HepG2 (cell line): Measurements from ENCODE around the gene DUSP2. TPM values are rescaled to one million over a fixed set of nuclear protein-coding genes. Genes with fewer than 3 reads are reported as not detected.

ENCODE experiments used
- ATAC-seq: fragments of 200-7000 bp; cut with Tn5 transposase; 3 replicates; pipeline ENCODE4 v1.9.1; 2020; ENCODE audit warnings: mild to moderate bottlenecking, moderate library complexity
- BruUV-seq: library from RNA; stranded (reverse); fragments of 400-500 nt; replicated peaks from 2 replicates; lab custom pipeline; 2021; lab: Mats Ljungman, UMichigan
- CTCF ChIA-PET: fragments of 300-600 bp; formaldehyde crosslinking; extraction: SDS; loops from one replicate; lab custom pipeline; 2021; ENCODE audit warnings: low total read pairs, inconsistent platforms, low intra/inter-chr PET ratio; lab: Yijun Ruan, JAX
- POLR2A ChIA-PET: fragments of 350-600 bp; sonication (Branson Sonifier 250); formaldehyde crosslinking; loops from one replicate; lab custom pipeline; 2020; ENCODE audit warnings: antibody characterized with exemption, inconsistent platforms; lab: Yijun Ruan, JAX
- DNase-seq: peaks from one replicate; pipeline ENCODE4 v3.0.0-alpha.2; 2015; ENCODE audit warnings: low spot score
- FAIRE-seq: peaks from 3 replicates; lab custom pipeline; 2011; peaks lifted over from hg19 to GRCh38; lab: Jason Lieb, UNC
- H2AFZ ChIP-seq: one replicate; pipeline ENCODE4 v1.6.1; 2011; ENCODE audit warnings: low read length, inconsistent platforms
- H3K27ac ChIP-seq: fragments of 300-600 bp; 3 replicates; pipeline ENCODE4 v1.8.0; 2011; ENCODE audit warnings: mixed run types, mild to moderate bottlenecking, mixed read lengths, low read length, inconsistent platforms; ENCODE audit not compliant: insufficient read depth; ENCODE audit errors: extremely low read length
- H3K27me3 ChIP-seq, 2 experiments: fragments of 200-600 bp in 1 of 2; 2 replicates in 1 of 2; 3 replicates in 1 of 2; pipeline versions ENCODE4 v1.6.0 to v1.8.0; 2011; ENCODE audit warnings: low read length in 2 of 2, mild to moderate bottlenecking in 2 of 2, moderate library complexity in 2 of 2, inconsistent platforms in 1 of 2; ENCODE audit not compliant: insufficient read depth in 2 of 2, control insufficient read depth in 1 of 2
- H3K36me3 ChIP-seq, 2 experiments: fragments of 200-600 bp in 1 of 2; replicated peaks in 1 of 2; 2 replicates in 1 of 2; 3 replicates in 1 of 2; pipeline versions ENCODE4 v1.5.1 to v1.8.0; 2011; ENCODE audit warnings: low read length in 2 of 2, inconsistent platforms in 1 of 2; ENCODE audit not compliant: insufficient read depth in 2 of 2, control insufficient read depth in 1 of 2
- H3K4me1 ChIP-seq: 2 replicates; pipeline ENCODE4 v1.5.1; 2012; ENCODE audit warnings: low read length, inconsistent platforms; ENCODE audit not compliant: insufficient read depth
- H3K4me2 ChIP-seq: 2 replicates; pipeline ENCODE4 v1.6.0; 2011; ENCODE audit warnings: low read depth, low read length, inconsistent platforms
- H3K4me3 ChIP-seq, 3 experiments: fragments of 200-600 bp in 1 of 3; sonication (generic), shearing (Covaris generic) in 1 of 3; replicated peaks in 1 of 3; 2 replicates each; pipeline ENCODE4 v1.5.1; 2011 to 2016; ENCODE audit warnings: low read length in 3 of 3, inconsistent platforms in 2 of 3, low read depth in 2 of 3, mild to moderate bottlenecking in 2 of 3, control low read depth in 1 of 3, mixed read lengths in 1 of 3; ENCODE audit not compliant: insufficient read depth in 1 of 3
- H3K79me2 ChIP-seq: one replicate; pipeline ENCODE4 v1.6.1; 2011; ENCODE audit warnings: low read length, inconsistent platforms; ENCODE audit not compliant: insufficient read depth
- H3K9ac ChIP-seq: 2 replicates; pipeline ENCODE4 v1.6.0; 2011; ENCODE audit warnings: mild to moderate bottlenecking, low read depth, low read length, inconsistent platforms; ENCODE audit not compliant: insufficient read depth
- H3K9me3 ChIP-seq: 2 replicates; pipeline ENCODE4 v1.5.1; 2012; ENCODE audit warnings: mild to moderate bottlenecking, low read length
- H4K20me1 ChIP-seq: 2 replicates; pipeline ENCODE4 v1.6.0; 2011; ENCODE audit warnings: inconsistent platforms, mild to moderate bottlenecking, low read length, moderate library complexity; ENCODE audit not compliant: insufficient read depth
- ATAD3A ChIP-seq: sonication (generic); formaldehyde crosslinking; IDR thresholded peaks from 2 replicates; pipeline ENCODE4 v1.4.0; 2020; ENCODE audit warnings: missing genetic modification reagents
- CBFB ChIP-seq: sonication (generic); formaldehyde crosslinking; IDR thresholded peaks from 2 replicates; pipeline ENCODE4 v1.4.0; 2020; ENCODE audit warnings: missing genetic modification reagents
- CREB3 ChIP-seq: sonication (generic); formaldehyde crosslinking; IDR thresholded peaks from 2 replicates; pipeline ENCODE4 v1.5.0; 2020; ENCODE audit warnings: missing genetic modification reagents
- DR1 ChIP-seq: sonication (generic); formaldehyde crosslinking; IDR thresholded peaks from 2 replicates; pipeline ENCODE4 v1.8.0; 2021; ENCODE audit warnings: mild to moderate bottlenecking, missing genetic modification reagents, inconsistent platforms
- MYNN ChIP-seq: sonication (generic); formaldehyde crosslinking; IDR thresholded peaks from 2 replicates; pipeline ENCODE4 v1.4.0; 2020; ENCODE audit warnings: mild to moderate bottlenecking, low read depth, missing genetic modification reagents
- PHB2 ChIP-seq: fragments of 450-650 bp; IDR thresholded peaks from 2 replicates; pipeline ENCODE4 v1.6.1; 2018; ENCODE audit not compliant: partially characterized antibody
- PHF21A ChIP-seq: sonication (generic); formaldehyde crosslinking; IDR thresholded peaks from 2 replicates; pipeline ENCODE4 v1.5.0; 2020; ENCODE audit warnings: mild to moderate bottlenecking, missing genetic modification reagents
- PRDM4 ChIP-seq: sonication (generic); formaldehyde crosslinking; IDR thresholded peaks from 2 replicates; pipeline ENCODE4 v1.9.0; 2021; ENCODE audit warnings: missing genetic modification reagents, borderline replicate concordance
- SSRP1 ChIP-seq: IDR thresholded peaks from 2 replicates; pipeline ENCODE4 v1.6.1; 2016; ENCODE audit warnings: control low read depth
- ZBTB44 ChIP-seq: sonication (generic); formaldehyde crosslinking; IDR thresholded peaks from 2 replicates; pipeline ENCODE4 v1.4.0; 2020; ENCODE audit warnings: missing genetic modification reagents
- ZMAT5 ChIP-seq: sonication (generic); formaldehyde crosslinking; IDR thresholded peaks from 2 replicates; pipeline ENCODE4 v1.5.0; 2020; ENCODE audit warnings: mild to moderate bottlenecking, low read depth, missing genetic modification reagents, borderline replicate concordance
- ZNF124 ChIP-seq: sonication (generic); formaldehyde crosslinking; IDR thresholded peaks from 2 replicates; pipeline ENCODE4 v1.4.0; 2020; ENCODE audit warnings: missing genetic modification reagents
- ZNF263 ChIP-seq: sonication (generic); formaldehyde crosslinking; IDR thresholded peaks from 2 replicates; pipeline ENCODE4 v1.4.0; 2020; ENCODE audit warnings: missing genetic modification reagents
- ZNF383 ChIP-seq: sonication (generic); formaldehyde crosslinking; IDR thresholded peaks from 2 replicates; pipeline ENCODE4 v1.4.0; 2020; ENCODE audit warnings: missing genetic modification reagents, mild to moderate bottlenecking, borderline replicate concordance
- ZNF460 ChIP-seq: sonication (generic); formaldehyde crosslinking; IDR thresholded peaks from 2 replicates; pipeline ENCODE4 v1.5.1; 2020; ENCODE audit warnings: missing genetic modification reagents, mild to moderate bottlenecking, borderline replicate concordance
- ZNF761 ChIP-seq: sonication (generic); formaldehyde crosslinking; conservative IDR thresholded peaks from 2 replicates; pipeline ENCODE4 v1.4.0; 2020; ENCODE audit warnings: mild to moderate bottlenecking, missing genetic modification reagents
- ZNF83 ChIP-seq: sonication (generic); formaldehyde crosslinking; IDR thresholded peaks from 2 replicates; pipeline ENCODE4 v1.4.0; 2020; ENCODE audit warnings: missing genetic modification reagents, mild to moderate bottlenecking, borderline replicate concordance
- WGBS: methylation state at CpG from one replicate; pipeline ENCODE4 v1.1.6; 2017; ENCODE audit warnings: low lambda C conversion rate; 5-methylcytosine and 5-hydroxymethylcytosine counted together
- in situ Hi-C: cut with HindIII; loops from 2 replicates; pipeline ENCODE4 v1.10.0; 2017; ENCODE audit warnings: low pct_unique_long_range_greater_than_20kb; ENCODE audit not compliant: extremely low pct_ligation_motif_present
- intact Hi-C: fragments of 100-400 bp; cut with micrococcal nuclease; formaldehyde crosslinking; loops from one replicate; pipeline ENCODE4 v1.10.0; 2022; ENCODE audit not compliant: unreplicated experiment
- polyA plus RNA-seq, 8 experiments: library from polyadenylated mRNA; depleted of rRNA in 3 of 8; stranded (reverse) in 7 of 8; unstranded in 1 of 8; fragments of >200 nt; fragmentation: Illumina TruSeq in 4 of 8; extraction: Trizol in 4 of 8; gene quantifications; 2 replicates each; pipeline versions ENCODE4 v1.2.1 to v1.2.3, GENCODE V29; 2011 to 2016; ENCODE audit warnings: low read depth in 4 of 8, missing spikeins in 1 of 8, mixed read lengths in 1 of 8; ENCODE audit not compliant: insufficient read depth in 1 of 8
- total RNA-seq, 5 experiments: library from RNA; depleted of rRNA; stranded (reverse); fragments of >200 nt; fragmentation: Illumina TruSeq; extraction: Trizol; gene quantifications; 2 replicates each; pipeline ENCODE4 v1.2.3, GENCODE V29; 2016; ENCODE audit warnings: low read depth in 1 of 5

DUSP2 gene
- total and polyA plus RNA-seq, 2 of the 13 experiments (the other 11 are each of a cell fraction or from before 2014, with no cell fraction given) = not detected

- peaks cover 15% of the 10 kb centered on the region; the same call in 1 of the 2 replicates for H3K4me1 ChIP-seq
- in situ Hi-C loops = loop anchor here (25.0 kb wide), 2 partner anchors 109 to 284 kb away; no protein-coding TSS in a partner anchor
- CTCF ChIA-PET = no interaction called here
These were observed 24.2 kb downstream of the DUSP2 start for GRCh38 chr2:96120991-96121390.

More at GRCh38 chr2:96120991-96121390, 24.2 kb downstream of the DUSP2 start:
- ATAC-seq = no peak
- no peak for TF ChIP-seq CBFB (CRISPR knock-in tag)
- no peak for TF ChIP-seq ZBTB44 (CRISPR knock-in tag)
- TF ChIP-seq PHB2 = no peak
- TF ChIP-seq ZMAT5 (CRISPR knock-in tag) = no peak
- TF ChIP-seq ZNF761 = no peak
- TF ChIP-seq ZNF263 (CRISPR knock-in tag) = no peak
- no peak for TF ChIP-seq MYNN (CRISPR knock-in tag)
- TF ChIP-seq PHF21A (CRISPR knock-in tag) = no peak
- no peak for TF ChIP-seq ZNF83 (CRISPR knock-in tag)
- no peak for TF ChIP-seq PRDM4 (CRISPR knock-in tag)
- no peak for TF ChIP-seq CREB3 (CRISPR knock-in tag)
- no peak for TF ChIP-seq ZNF124 (CRISPR knock-in tag)
- TF ChIP-seq DR1 (CRISPR knock-in tag) = no peak
- no peak for TF ChIP-seq ZNF383 (CRISPR knock-in tag)
- no peak for TF ChIP-seq ATAD3A (CRISPR knock-in tag)
- TF ChIP-seq ZNF460 (CRISPR knock-in tag) = no peak
- TF ChIP-seq SSRP1 = no peak
- Histone ChIP-seq H4K20me1 (no peaks in the 10 kb centered on the region), H2AFZ (no peak overlapping the region), H3K9me3 (no peaks in the 10 kb centered on the region), H3K27me3 (peaks cover 23 to 83% of the 10 kb centered on the region in 2 experiments), H3K79me2 (no peaks in the 10 kb centered on the region), H3K36me3 (no peaks in the 10 kb centered on the region), H3K9ac (no peak overlapping the region), H3K4me2 (no peak overlapping the region), H3K27ac (no peak overlapping the region), H3K4me3 (no peak overlapping the region)
- POLR2A ChIA-PET = no interaction called here
- no peak for DNase-seq
- intact Hi-C loops = no loop called here
- BruUV-seq = no TSS peak
- no peak for FAIRE-seq
- WGBS = 10% methylated on average over 7 of the region's 7 CpGs
